ENCODE data around the gene AKAP11.

The AKAP11 gene

GRCh38 chr13:42275098-42275471 lies 3.1 kb downstream of the AKAP11 start:
- DNase-seq (ENCODE audit: low spot score): no peak

- DNase-seq (ENCODE audit: low spot score): no peak
Measured at GRCh38 chr13:42275506-42275905, 3.6 kb downstream of the AKAP11 start.

GRCh38 chr13:42276683-42277082 lies 4.7 kb downstream of the AKAP11 start:
- no peak for DNase-seq (ENCODE audit: low spot score)

GRCh38 chr13:42277618-42278276 lies 5.8 kb downstream of the AKAP11 start:
- DNase-seq (ENCODE audit: low spot score): no peak

- DNase-seq (ENCODE audit: low spot score): no peak
Measured at GRCh38 chr13:42279080-42279479, 7.1 kb downstream of the AKAP11 start.

GRCh38 chr13:42279986-42280385 lies 8.0 kb downstream of the AKAP11 start:
- no peak for DNase-seq (ENCODE audit: low spot score)

- no peak for DNase-seq (ENCODE audit: low spot score)
Measured at GRCh38 chr13:42280537-42280936, 8.6 kb downstream of the AKAP11 start.

- DNase-seq (ENCODE audit: low spot score): no peak
Measured at GRCh38 chr13:42283574-42283973, 11.6 kb downstream of the AKAP11 start.

- DNase-seq (ENCODE audit: low spot score): no peak
Measured at GRCh38 chr13:42284068-42284467, 12.1 kb downstream of the AKAP11 start.

- no peak for DNase-seq (ENCODE audit: low spot score)
Measured at GRCh38 chr13:42298392-42298791, 26.4 kb downstream of the AKAP11 start.

GRCh38 chr13:42305503-42305902 lies 33.6 kb downstream of the AKAP11 start:
- no peak for DNase-seq (ENCODE audit: low spot score)

- DNase-seq (ENCODE audit: low spot score): no peak
Measured at GRCh38 chr13:42307461-42307860, 35.5 kb downstream of the AKAP11 start.

GRCh38 chr13:42312817-42313431 lies 41.0 kb downstream of the AKAP11 start:
- peak; percentile 10 for DNase-seq (ENCODE audit: low spot score)

GRCh38 chr13:42318570-42318969 lies 46.6 kb downstream of the AKAP11 start:
- DNase-seq (ENCODE audit: low spot score): no peak

- DNase-seq (ENCODE audit: low spot score): no peak
Measured at GRCh38 chr13:42320375-42320787, 48.4 kb downstream of the AKAP11 start.

GRCh38 chr13:42322806-42323205 lies 50.9 kb downstream of the AKAP11 start:
- no peak for DNase-seq (ENCODE audit: low spot score)

- no peak for DNase-seq (ENCODE audit: low spot score)
Measured at GRCh38 chr13:42324704-42325103, 52.8 kb downstream of the AKAP11 start.

GRCh38 chr13:42327725-42328124 lies 55.8 kb downstream of the AKAP11 start:
- no peak for DNase-seq (ENCODE audit: low spot score)

GRCh38 chr13:42328672-42329071 lies 56.7 kb downstream of the AKAP11 start:
- no peak for DNase-seq (ENCODE audit: low spot score)

GRCh38 chr13:42329239-42329638 lies 57.3 kb downstream of the AKAP11 start:
- no peak for DNase-seq (ENCODE audit: low spot score)

- no peak for DNase-seq (ENCODE audit: low spot score)
Measured at GRCh38 chr13:42331009-42331408, 59.1 kb downstream of the AKAP11 start.

GRCh38 chr13:42333613-42334328 lies 61.8 kb downstream of the AKAP11 start:
- peak; percentile 9 for DNase-seq (ENCODE audit: low spot score)

GRCh38 chr13:42334329-42334706 lies 62.4 kb downstream of the AKAP11 start:
- DNase-seq (ENCODE audit: low spot score): no peak
